Gastrocnemius medialis (tissue), 4 donors: ENCODE results near the gene ZMYND11.

Experiments used
- POLR2A ChIP-seq, 2 donors: fragments of 450-650 bp; IDR thresholded peaks; one replicate each; pipeline ENCODE4 v1.6.1; 2017; ENCODE audit warnings: antibody characterized with exemption in 2 of 2, mild to moderate bottlenecking in 2 of 2, moderate library complexity in 2 of 2
- TF ChIP-seq, protein P1 (sequence below), 5 experiments: fragments of 450-650 bp in 3 of 5; fragments of 200-600 bp in 2 of 5; sonication (generic) in 2 of 5; IDR thresholded peaks in 4 of 5; conservative IDR thresholded peaks in 1 of 5; 1 replicate in 4 of 5; 2 replicates in 1 of 5; pipeline ENCODE4 v1.5.1; 2016 to 2019; ENCODE audit warnings: antibody characterized with exemption in 5 of 5, mild to moderate bottlenecking in 3 of 5, moderate library complexity in 3 of 5

GRCh38 chr10:235915-236314 is 100.7 kb downstream of the ZMYND11 start:
- TF ChIP-seq, protein P1, sequence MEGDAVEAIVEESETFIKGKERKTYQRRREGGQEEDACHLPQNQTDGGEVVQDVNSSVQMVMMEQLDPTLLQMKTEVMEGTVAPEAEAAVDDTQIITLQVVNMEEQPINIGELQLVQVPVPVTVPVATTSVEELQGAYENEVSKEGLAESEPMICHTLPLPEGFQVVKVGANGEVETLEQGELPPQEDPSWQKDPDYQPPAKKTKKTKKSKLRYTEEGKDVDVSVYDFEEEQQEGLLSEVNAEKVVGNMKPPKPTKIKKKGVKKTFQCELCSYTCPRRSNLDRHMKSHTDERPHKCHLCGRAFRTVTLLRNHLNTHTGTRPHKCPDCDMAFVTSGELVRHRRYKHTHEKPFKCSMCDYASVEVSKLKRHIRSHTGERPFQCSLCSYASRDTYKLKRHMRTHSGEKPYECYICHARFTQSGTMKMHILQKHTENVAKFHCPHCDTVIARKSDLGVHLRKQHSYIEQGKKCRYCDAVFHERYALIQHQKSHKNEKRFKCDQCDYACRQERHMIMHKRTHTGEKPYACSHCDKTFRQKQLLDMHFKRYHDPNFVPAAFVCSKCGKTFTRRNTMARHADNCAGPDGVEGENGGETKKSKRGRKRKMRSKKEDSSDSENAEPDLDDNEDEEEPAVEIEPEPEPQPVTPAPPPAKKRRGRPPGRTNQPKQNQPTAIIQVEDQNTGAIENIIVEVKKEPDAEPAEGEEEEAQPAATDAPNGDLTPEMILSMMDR (IDR thresholded peaks at IDR 0.05 in 4 of 5, conservative IDR thresholded peaks at IDR 0.05 in 1 of 5) = no peak
- no peak for TF ChIP-seq POLR2A (IDR thresholded peaks at IDR 0.05)
